ENCODE results near the gene DSP. TPM values are rescaled to one million over a fixed set of nuclear protein-coding genes. Genes with fewer than 3 reads are reported as not detected.

The DSP gene
- polyA plus RNA-seq, 5 donors = 38.9 to 76.2 (median 60.2) TPM

GRCh38 chr6:7532232-7532631 is 9.2 kb upstream of the DSP start:
- DNase-seq = peak; percentile 56

GRCh38 chr6:7532821-7533220 is 8.7 kb upstream of the DSP start:
- DNase-seq = no peak

GRCh38 chr6:7534192-7534591 is 7.3 kb upstream of the DSP start:
- no peak for DNase-seq

GRCh38 chr6:7535498-7535897 is 6.0 kb upstream of the DSP start:
- DNase-seq = no peak

- no peak for DNase-seq
These were observed 3.8 kb upstream of the DSP start for GRCh38 chr6:7537565-7538174.

- no peak for DNase-seq
These were observed 3.0 kb upstream of the DSP start for GRCh38 chr6:7538484-7538883.

GRCh38 chr6:7540595-7540994 is 876 bp upstream of the DSP start:
- no peak for DNase-seq

- no peak for DNase-seq
These were observed 798 bp downstream of the DSP start for GRCh38 chr6:7542065-7542873.

- peak in 1 of 2 donors; percentile 48 for DNase-seq
These were observed 1.6 kb downstream of the DSP start for GRCh38 chr6:7542874-7543624.

- DNase-seq = no peak
These were observed 2.4 kb downstream of the DSP start for GRCh38 chr6:7543789-7544424.

GRCh38 chr6:7544597-7544996 is 3.1 kb downstream of the DSP start:
- no peak for DNase-seq

GRCh38 chr6:7545316-7546019 is 4.0 kb downstream of the DSP start:
- no peak for DNase-seq

GRCh38 chr6:7546020-7546369 is 4.5 kb downstream of the DSP start:
- no peak for DNase-seq

- no peak for DNase-seq
These were observed 4.9 kb downstream of the DSP start for GRCh38 chr6:7546383-7546782.

GRCh38 chr6:7546896-7547295 is 5.4 kb downstream of the DSP start:
- no peak for DNase-seq

- no peak for DNase-seq
These were observed 5.8 kb downstream of the DSP start for GRCh38 chr6:7547315-7547714.

GRCh38 chr6:7550433-7550801 is 8.9 kb downstream of the DSP start:
- DNase-seq = no peak

GRCh38 chr6:7554533-7555275 is 13.2 kb downstream of the DSP start:
- DNase-seq = no peak

GRCh38 chr6:7555671-7556070 is 14.2 kb downstream of the DSP start:
- DNase-seq = no peak

GRCh38 chr6:7556394-7557106 is 15.1 kb downstream of the DSP start:
- DNase-seq = no peak

Measured in right lung (tissue), 5 donors.